Subcutaneous adipose tissue (tissue), 4 donors: ENCODE data around the gene MOGAT3. TPM values are rescaled to one million over a fixed set of nuclear protein-coding genes. Genes with fewer than 3 reads are reported as not detected.

Experiments used
- small RNA-seq: library from RNA; depleted of rRNA; stranded (forward); fragments of <200 nt; gene quantifications from one replicate; pipeline ENCODE3, GENCODE V24; 2016
- total RNA-seq, 4 donors: library from RNA; depleted of rRNA; stranded (reverse); fragments of >200 nt; gene quantifications; one replicate each; pipeline ENCODE4 v1.1.0, GENCODE V29; 2016
- TF ChIP-seq, protein P1 (sequence below): fragments of 450-650 bp; IDR thresholded peaks from one replicate; pipeline ENCODE4 v1.5.1; 2016; ENCODE audit warnings: low read depth, mild to moderate bottlenecking, control low read depth, antibody characterized with exemption, moderate library complexity

The MOGAT3 gene
- total RNA-seq, 4 donors from 2014 or later: not detected

DNA sequence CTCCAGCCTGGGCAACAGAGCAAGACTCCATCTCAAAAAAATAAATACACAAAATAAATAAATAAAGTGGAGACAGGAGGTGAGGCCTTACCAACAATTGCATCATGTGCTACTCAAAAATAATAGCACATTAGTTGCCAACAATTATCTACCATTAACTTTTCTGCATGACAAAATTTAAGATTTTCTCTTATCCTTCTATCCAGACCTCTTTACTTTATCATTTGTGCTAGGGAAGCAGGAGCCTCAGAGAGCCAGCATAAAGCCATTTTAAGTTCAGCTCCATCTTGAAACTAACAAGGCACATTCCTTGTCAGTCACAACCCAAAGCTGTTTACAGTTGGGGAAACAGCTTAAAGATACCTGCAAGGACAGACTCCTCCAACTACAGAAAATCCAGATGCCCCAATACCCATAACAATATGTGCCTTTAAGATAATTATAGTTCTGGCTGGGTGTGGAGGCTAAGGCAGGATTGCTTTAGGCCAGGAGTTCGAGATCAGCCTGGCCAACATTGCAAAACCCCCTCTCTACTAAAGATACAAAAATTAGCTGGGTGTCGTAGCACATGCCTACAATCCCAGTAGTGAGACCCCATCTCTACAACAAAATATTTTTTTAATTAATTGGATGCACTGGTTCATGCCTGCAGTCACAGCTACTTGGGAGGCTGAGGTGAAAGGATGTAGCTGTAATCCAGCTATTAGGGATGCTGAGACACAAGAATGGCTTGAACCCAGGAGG lies 48.8 kb downstream of the MOGAT3 start:
- TF ChIP-seq, protein P1, sequence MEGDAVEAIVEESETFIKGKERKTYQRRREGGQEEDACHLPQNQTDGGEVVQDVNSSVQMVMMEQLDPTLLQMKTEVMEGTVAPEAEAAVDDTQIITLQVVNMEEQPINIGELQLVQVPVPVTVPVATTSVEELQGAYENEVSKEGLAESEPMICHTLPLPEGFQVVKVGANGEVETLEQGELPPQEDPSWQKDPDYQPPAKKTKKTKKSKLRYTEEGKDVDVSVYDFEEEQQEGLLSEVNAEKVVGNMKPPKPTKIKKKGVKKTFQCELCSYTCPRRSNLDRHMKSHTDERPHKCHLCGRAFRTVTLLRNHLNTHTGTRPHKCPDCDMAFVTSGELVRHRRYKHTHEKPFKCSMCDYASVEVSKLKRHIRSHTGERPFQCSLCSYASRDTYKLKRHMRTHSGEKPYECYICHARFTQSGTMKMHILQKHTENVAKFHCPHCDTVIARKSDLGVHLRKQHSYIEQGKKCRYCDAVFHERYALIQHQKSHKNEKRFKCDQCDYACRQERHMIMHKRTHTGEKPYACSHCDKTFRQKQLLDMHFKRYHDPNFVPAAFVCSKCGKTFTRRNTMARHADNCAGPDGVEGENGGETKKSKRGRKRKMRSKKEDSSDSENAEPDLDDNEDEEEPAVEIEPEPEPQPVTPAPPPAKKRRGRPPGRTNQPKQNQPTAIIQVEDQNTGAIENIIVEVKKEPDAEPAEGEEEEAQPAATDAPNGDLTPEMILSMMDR: no peak

Small RNA genes lying within 50 kb of the gene (small RNA-seq; reads per million reads assigned to genes)
- gene MIR4653: not detected

Other genes with a start within 250 kb of the MOGAT3 start
- gene MUC12, start 231.5 kb downstream of the MOGAT3 start, total RNA-seq: under 1 TPM; under 0.01 to 0.34 (median 0.08) TPM
- under 1 TPM in 1 of 4 donors, not detected in 3; under 0.01 TPM for gene MUC17, start 181.0 kb downstream of the MOGAT3 start, total RNA-seq
- 10 to 100 TPM; 11.9 to 47.1 (median 15.3) TPM for gene TRIM56, start 115.6 kb downstream of the MOGAT3 start, total RNA-seq
- gene SERPINE1, start 73.9 kb downstream of the MOGAT3 start, total RNA-seq: 10 to 100 TPM in 2 of 4 donors, 1 to 10 TPM in 2; 6.0 to 25.5 (median 11.4) TPM
- gene AP1S1, start 46.6 kb downstream of the MOGAT3 start, total RNA-seq: 10 to 100 TPM in 3 of 4 donors, 1 to 10 TPM in 1; 7.7 to 42.2 (median 23.8) TPM
- not detected for gene VGF, start 35.5 kb downstream of the MOGAT3 start, total RNA-seq
- gene NAT16, start 20.7 kb downstream of the MOGAT3 start, total RNA-seq: not detected
- gene PLOD3, start 16.5 kb upstream of the MOGAT3 start, total RNA-seq: 10 to 100 TPM; 35.7 to 45.0 (median 42.6) TPM
- gene ZNHIT1, start 17.1 kb upstream of the MOGAT3 start, total RNA-seq: 100 to 1,000 TPM in 1 of 4 donors, 10 to 100 TPM in 3; 54.0 to 115 (median 92.2) TPM
- 10 to 100 TPM; 12.1 to 29.8 (median 17.9) TPM for gene CLDN15, start 36.8 kb upstream of the MOGAT3 start, total RNA-seq
- 100 to 1,000 TPM; 193 to 369 (median 258) TPM for gene FIS1, start 44.0 kb upstream of the MOGAT3 start, total RNA-seq
- 10 to 100 TPM; 10.4 to 17.8 (median 15.7) TPM for gene IFT22, start 120.8 kb upstream of the MOGAT3 start, total RNA-seq
- gene COL26A1, start 161.8 kb upstream of the MOGAT3 start, total RNA-seq: not detected